ENCODE results near the gene CPZ. TPM values are rescaled to one million over a fixed set of nuclear protein-coding genes. Genes with fewer than 3 reads are reported as not detected.

Gene CPZ
- total RNA-seq, 4 donors from 2014 or later = 0.76 to 12.2 (median 1.9) TPM

- no CpG with 5 or more reads among the region's 10 CpGs for WGBS, 2 donors
Measured at GRCh38 chr4:8606966-8607365, 14.4 kb downstream of the CPZ start.

GRCh38 chr4:8607603-8608481, 15.3 kb downstream of the CPZ start:
- Histone ChIP-seq H3K4me1 (peaks cover 0 to 13% (median 5%) of the 10 kb centered on the region in 3 donors), H3K9me3 (no peaks in the 10 kb centered on the region), H3K4me3 (no peak overlapping the region), H3K27ac (no peak overlapping the region), H3K27me3 (peaks cover 0 to 29% (median 0%) of the 10 kb centered on the region in 4 donors), H3K36me3 (no peaks in the 10 kb centered on the region)
- intact Hi-C loops (cut with DNase I) = loop anchor here (10.0 kb wide), 1 partner anchor 307 kb away; no protein-coding TSS in a partner anchor
- DNase-seq = no peak
- WGBS, 2 donors = 47% methylated on average over 2 of the region's 42 CpGs; no CpG with 5 or more reads in 1 of the 2 donors
- TF ChIP-seq CTCF (IDR thresholded peaks at IDR 0.05) (peak; percentile 53 to 90 (median 74)), POLR2A (IDR thresholded peaks at IDR 0.05) (no peak)

More at GRCh38 chr4:8606966-8607365, 14.4 kb downstream of the CPZ start:
- Histone ChIP-seq H3K4me3 (no peak overlapping the region), H3K36me3 (no peaks in the 10 kb centered on the region), H3K27me3 (peaks cover 0 to 35% (median 0%) of the 10 kb centered on the region in 4 donors), H3K9me3 (no peaks in the 10 kb centered on the region), H3K4me1 (peaks cover 0 to 13% (median 5%) of the 10 kb centered on the region in 3 donors), H3K27ac (no peak overlapping the region)
- DNase-seq = no peak
- no peak for TF ChIP-seq POLR2A (IDR thresholded peaks at IDR 0.05)
- TF ChIP-seq CTCF (IDR thresholded peaks at IDR 0.05) = no peak
- intact Hi-C loops (cut with DNase I) = loop anchor here (10.0 kb wide), 1 partner anchor 308 kb away; no protein-coding TSS in a partner anchor

GRCh38 chr4:8608714-8609391, 16.3 kb downstream of the CPZ start:
- WGBS, 2 donors = 68 to 71% methylated on average over 4 of the region's 5 CpGs
- no peak overlapping the region for H3K4me3 ChIP-seq
- no peaks in the 10 kb centered on the region for H3K9me3 ChIP-seq
- no peaks in the 10 kb centered on the region for H3K36me3 ChIP-seq
- TF ChIP-seq POLR2A (IDR thresholded peaks at IDR 0.05) (no peak), CTCF (IDR thresholded peaks at IDR 0.05) (no peak)
- peaks cover 0 to 26% (median 0%) of the 10 kb centered on the region in 4 donors for H3K27me3 ChIP-seq
- intact Hi-C loops (cut with DNase I) = loop anchor here (10.0 kb wide), 1 partner anchor 306 kb away; no protein-coding TSS in a partner anchor
- H3K27ac ChIP-seq = no peak overlapping the region
- H3K4me1 ChIP-seq = peaks cover 0 to 13% (median 5%) of the 10 kb centered on the region in 3 donors
- no peak for DNase-seq

- DNase-seq = no peak
- TF ChIP-seq CTCF (IDR thresholded peaks at IDR 0.05) = no peak
- TF ChIP-seq POLR2A (IDR thresholded peaks at IDR 0.05) = no peak
- H3K27ac ChIP-seq = no peak overlapping the region
- no peaks in the 10 kb centered on the region for H3K9me3 ChIP-seq
- 87 to 100% methylated on average over 1 to 5 of the region's 6 CpGs for WGBS, 2 donors
- H3K4me3 ChIP-seq = no peak overlapping the region
- peaks cover 0 to 24% (median 0%) of the 10 kb centered on the region in 4 donors for H3K27me3 ChIP-seq
- H3K4me1 ChIP-seq = peaks cover 0 to 13% (median 5%) of the 10 kb centered on the region in 3 donors
- intact Hi-C loops (cut with DNase I) = loop anchor here (10.0 kb wide), 1 partner anchor 305 kb away; no protein-coding TSS in a partner anchor
- H3K36me3 ChIP-seq = no peaks in the 10 kb centered on the region
Measured at GRCh38 chr4:8609406-8609805, 16.8 kb downstream of the CPZ start.
